Effector memory CD4-positive, alpha-beta T cell (primary cell): ENCODE data around the gene MTHFSD.

Experiments
- DNase-seq, 3 donors: peaks; one replicate each; pipeline ENCODE4 v3.0.0-alpha.2; 2020
- H3K27ac ChIP-seq: 2 replicates; pipeline ENCODE4 v1.7.0; 2013; ENCODE audit warnings: mild to moderate bottlenecking, low read length, moderate library complexity; ENCODE audit not compliant: insufficient read depth, poor library complexity, severe bottlenecking
- H3K27me3 ChIP-seq: replicated peaks from 2 replicates; pipeline ENCODE4 v1.7.0; 2013; ENCODE audit warnings: mild to moderate bottlenecking, low read length; ENCODE audit not compliant: insufficient read depth, control insufficient read depth, poor library complexity, severe bottlenecking
- H3K36me3 ChIP-seq: 2 replicates; pipeline ENCODE4 v1.7.0; 2013; ENCODE audit warnings: mild to moderate bottlenecking, low read length, moderate library complexity; ENCODE audit not compliant: control insufficient read depth, insufficient read depth
- H3K4me1 ChIP-seq: 2 replicates; pipeline ENCODE4 v1.7.0; 2013; ENCODE audit warnings: low read length, mild to moderate bottlenecking; ENCODE audit not compliant: control insufficient read depth, insufficient read depth, poor library complexity, severe bottlenecking
- H3K4me3 ChIP-seq: 2 replicates; pipeline ENCODE4 v1.7.0; 2013; ENCODE audit warnings: low read length, low read depth, mild to moderate bottlenecking; ENCODE audit not compliant: insufficient read depth, poor library complexity, severe bottlenecking
- H3K9me3 ChIP-seq: 2 replicates; pipeline ENCODE4 v1.7.0; 2013; ENCODE audit warnings: mild to moderate bottlenecking, low read length, moderate library complexity; ENCODE audit not compliant: control insufficient read depth

The MTHFSD gene

DNA sequence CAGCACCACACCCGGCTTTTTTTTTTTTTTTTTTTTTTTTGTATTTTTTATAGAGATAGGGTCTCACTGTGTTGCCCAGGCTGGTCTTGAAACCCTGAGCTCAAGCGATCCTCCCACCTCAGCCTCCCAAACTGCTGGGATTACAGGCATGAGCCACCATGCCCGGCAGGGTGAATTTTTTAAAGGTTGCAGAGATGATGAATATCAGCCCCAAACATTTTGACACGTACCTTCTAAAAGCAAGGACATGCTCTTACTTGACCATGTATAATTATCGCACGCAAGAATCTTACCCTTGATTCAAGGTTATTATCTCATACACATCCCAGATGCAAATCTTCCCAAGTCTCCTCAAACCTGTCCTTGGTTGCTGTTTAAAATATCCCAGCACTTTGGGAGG is 7.3 kb upstream of the MTHFSD start:
- DNase-seq = no peak
- Histone ChIP-seq H3K27me3 (peaks cover 35% of the 10 kb centered on the region), H3K36me3 (no peaks in the 10 kb centered on the region), H3K4me3 (no peak overlapping the region), H3K9me3 (no peaks in the 10 kb centered on the region), H3K27ac (no peak overlapping the region), H3K4me1 (peaks cover 19% of the 10 kb centered on the region)

DNA sequence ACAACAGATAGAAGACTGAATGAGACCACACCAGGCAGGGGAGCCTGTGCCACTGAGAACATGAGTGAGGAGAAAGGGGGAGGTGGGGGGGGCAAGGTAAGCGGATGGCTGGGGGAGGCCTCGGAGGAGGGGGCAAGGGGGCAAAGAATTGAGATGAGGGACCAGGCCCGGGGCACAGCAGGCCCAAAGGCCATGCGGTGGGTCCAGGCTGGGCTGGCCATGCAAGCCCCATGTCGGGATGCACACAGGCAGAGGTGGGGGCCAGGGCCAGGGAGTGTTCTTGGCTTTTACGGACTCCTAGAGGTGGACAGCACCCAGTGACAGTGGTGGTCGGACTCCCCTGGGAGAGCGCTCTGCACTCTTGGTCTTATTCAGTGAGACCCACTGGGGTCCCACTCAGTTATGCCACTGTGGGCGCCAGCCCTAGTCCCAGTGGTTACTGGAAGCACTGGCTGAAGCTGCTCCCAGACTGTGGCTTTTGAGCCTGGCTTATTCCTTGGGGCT is 4.8 kb upstream of the MTHFSD start:
- Histone ChIP-seq H3K4me1 (peaks cover 14% of the 10 kb centered on the region), H3K27me3 (peaks cover 15% of the 10 kb centered on the region)

DNA sequence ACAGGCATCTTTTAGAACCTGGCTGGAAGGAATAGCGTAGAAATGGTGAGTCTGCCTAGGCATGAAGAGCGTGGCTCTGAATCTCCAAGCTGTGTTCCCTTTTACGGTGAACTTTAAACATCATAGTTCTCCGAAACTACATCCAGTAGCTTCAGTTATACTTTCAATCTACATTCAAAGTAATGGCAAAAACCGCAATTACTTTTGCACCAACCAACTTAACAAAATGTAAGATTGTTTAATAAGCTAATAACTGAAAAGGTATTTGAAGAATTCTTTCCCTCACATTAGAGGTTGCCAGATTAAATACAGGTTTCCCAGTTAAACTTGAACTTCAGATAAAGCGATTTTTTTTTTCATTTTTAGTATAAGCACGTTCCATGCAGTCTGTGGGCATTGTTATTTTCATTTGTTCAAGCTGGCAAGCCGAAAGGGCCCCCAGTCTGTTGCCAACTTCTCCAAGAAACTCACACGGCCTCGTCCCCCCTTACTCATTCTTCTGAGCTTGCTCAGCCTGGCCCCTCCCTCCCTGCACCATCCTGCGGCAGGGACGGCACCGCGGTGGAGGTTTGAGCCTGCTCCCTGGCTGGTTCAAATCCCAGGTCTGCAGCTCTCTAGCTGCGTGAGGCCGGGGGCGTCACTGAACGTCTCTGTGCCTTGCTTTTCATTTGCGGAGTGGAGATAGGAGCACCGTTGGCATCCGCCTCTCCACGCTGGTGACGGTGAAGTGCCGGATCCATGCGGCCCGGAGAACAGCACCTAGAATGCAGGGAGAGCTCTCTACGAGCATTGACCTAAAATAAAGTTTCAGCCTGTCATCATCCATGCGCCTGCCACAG is 3.5 kb upstream of the MTHFSD start:
- H3K36me3 ChIP-seq = no peaks in the 10 kb centered on the region
- peaks cover 6% of the 10 kb centered on the region for H3K4me1 ChIP-seq
- DNase-seq = no peak
- no peak overlapping the region for H3K27ac ChIP-seq
- H3K9me3 ChIP-seq = no peaks in the 10 kb centered on the region
- no peak overlapping the region for H3K4me3 ChIP-seq
- peaks cover 9% of the 10 kb centered on the region for H3K27me3 ChIP-seq

More for the DNA sequence above, 4.8 kb upstream of the MTHFSD start:
- H3K27ac ChIP-seq = no peak overlapping the region
- no peaks in the 10 kb centered on the region for H3K9me3 ChIP-seq
- H3K36me3 ChIP-seq = no peaks in the 10 kb centered on the region
- DNase-seq = no peak
- no peak overlapping the region for H3K4me3 ChIP-seq

DNA sequence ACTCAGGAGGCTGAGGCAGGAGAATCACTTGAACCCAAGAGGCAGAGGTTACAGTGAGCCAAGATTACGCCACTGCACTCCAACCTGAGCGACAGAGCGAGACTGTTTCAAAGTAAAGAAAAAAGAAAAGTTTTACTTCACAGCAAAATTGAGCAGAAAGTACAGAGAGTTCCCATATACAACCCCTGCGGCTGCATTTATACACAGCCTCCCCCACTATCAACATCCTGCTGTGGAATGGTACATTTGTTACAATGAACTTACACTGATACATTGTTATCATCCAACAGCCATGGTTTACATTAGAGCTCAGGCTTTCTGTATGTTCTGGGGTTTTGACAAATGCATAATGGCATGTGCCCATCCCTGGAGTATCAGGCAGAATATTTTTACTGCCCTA is 2.6 kb upstream of the MTHFSD start:
- no peak overlapping the region for H3K4me3 ChIP-seq
- peaks cover 9% of the 10 kb centered on the region for H3K27me3 ChIP-seq
- H3K9me3 ChIP-seq = no peaks in the 10 kb centered on the region
- no peak overlapping the region for H3K27ac ChIP-seq
- H3K4me1 ChIP-seq = peaks cover 6% of the 10 kb centered on the region
- no peaks in the 10 kb centered on the region for H3K36me3 ChIP-seq
- DNase-seq = no peak

DNA sequence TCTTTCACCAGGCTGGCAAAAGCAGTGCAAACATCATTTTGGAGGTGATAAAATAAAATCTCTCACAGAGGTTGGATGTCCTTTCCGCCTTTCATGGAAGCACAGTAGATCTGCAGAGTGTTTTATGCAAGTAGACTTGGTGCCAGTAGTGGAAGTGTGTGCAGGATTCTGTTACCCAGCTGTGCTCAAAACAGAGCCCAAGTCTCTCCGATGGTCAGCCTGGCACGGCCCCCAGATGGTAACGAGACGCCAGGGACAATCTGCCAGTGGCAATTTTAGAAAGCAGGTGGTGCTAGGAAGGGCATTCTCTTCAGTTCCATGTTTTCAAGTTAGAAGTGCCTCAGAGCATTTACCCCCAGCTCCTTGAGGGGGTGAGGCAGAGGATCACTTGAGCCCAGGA is 1.5 kb upstream of the MTHFSD start:
- peaks cover 9% of the 10 kb centered on the region for H3K27me3 ChIP-seq
- DNase-seq = no peak
- no peaks in the 10 kb centered on the region for H3K36me3 ChIP-seq
- H3K4me1 ChIP-seq = peaks cover 6% of the 10 kb centered on the region
- no peak overlapping the region for H3K27ac ChIP-seq
- no peak overlapping the region for H3K4me3 ChIP-seq
- no peaks in the 10 kb centered on the region for H3K9me3 ChIP-seq

DNA sequence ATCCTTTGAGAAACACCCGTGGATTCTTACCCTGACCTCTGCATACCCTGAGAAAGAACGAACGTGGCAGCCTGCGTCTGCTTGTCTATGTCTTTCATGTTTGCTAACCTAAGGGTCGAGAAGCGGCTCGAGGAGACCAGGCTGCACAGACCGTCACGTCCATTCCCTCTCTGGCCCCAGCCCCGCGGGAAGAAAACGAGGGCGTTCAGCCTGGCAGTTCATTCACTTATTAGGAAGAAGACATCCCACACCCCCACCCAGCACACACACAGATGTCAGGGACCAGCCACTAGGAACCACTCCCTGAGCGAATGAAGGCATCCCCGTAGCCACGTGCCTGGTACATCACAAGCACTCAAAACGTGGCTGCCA is 655 bp upstream of the MTHFSD start:
- DNase-seq = no peak
- Histone ChIP-seq H3K27me3 (peaks cover 6% of the 10 kb centered on the region), H3K4me1 (peaks cover 6% of the 10 kb centered on the region), H3K9me3 (no peaks in the 10 kb centered on the region), H3K4me3 (peak overlapping the region; percentile 89), H3K27ac (peak overlapping the region; percentile 84), H3K36me3 (no peaks in the 10 kb centered on the region)

DNA sequence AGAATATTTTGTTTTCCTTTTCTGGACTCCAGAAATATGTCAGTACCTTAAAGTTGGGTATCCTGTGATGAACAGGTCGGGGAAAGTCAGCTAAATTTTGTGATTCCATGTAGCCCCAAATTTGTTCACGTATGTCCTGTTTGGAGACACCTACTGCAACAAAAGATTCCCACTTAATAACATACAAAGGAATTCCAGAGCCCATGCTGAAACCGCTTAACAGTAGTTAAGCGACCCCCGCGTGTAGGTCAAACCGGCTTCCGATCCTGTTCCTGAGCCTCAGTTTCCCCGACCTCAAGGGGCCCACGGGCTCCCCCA is 477 bp downstream of the MTHFSD start:
- no peak for DNase-seq
- H3K4me3 ChIP-seq = peak overlapping the region; percentile 89

DNA sequence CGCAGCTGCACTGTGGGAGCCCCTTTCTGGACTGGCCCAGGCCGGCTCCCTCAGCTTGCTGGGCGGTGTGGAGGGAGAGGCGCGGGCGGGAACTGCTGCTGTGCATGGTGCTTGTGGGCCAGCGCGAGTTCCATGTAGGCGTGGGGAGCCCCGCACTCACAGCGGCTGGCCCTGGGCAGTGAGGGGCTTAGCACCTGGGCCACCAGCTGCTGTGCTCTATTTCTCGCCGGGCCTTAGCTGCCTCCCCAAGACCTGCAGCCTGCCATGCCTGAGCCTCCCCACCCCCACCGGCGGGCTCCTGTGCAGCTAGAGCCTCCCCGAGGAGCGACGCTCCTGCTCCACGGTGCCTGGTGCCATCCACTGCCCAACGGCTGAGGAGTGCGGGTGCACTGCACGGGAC is 1.7 kb downstream of the MTHFSD start:
- H3K9me3 ChIP-seq = no peaks in the 10 kb centered on the region
- no peaks in the 10 kb centered on the region for H3K36me3 ChIP-seq
- H3K27me3 ChIP-seq = peaks cover 6% of the 10 kb centered on the region
- peaks cover 6% of the 10 kb centered on the region for H3K4me1 ChIP-seq
- no peak overlapping the region for H3K4me3 ChIP-seq
- no peak overlapping the region for H3K27ac ChIP-seq
- no peak for DNase-seq

More for the DNA sequence above, 477 bp downstream of the MTHFSD start:
- Histone ChIP-seq H3K27me3 (peaks cover 6% of the 10 kb centered on the region), H3K36me3 (no peaks in the 10 kb centered on the region), H3K4me1 (peaks cover 6% of the 10 kb centered on the region), H3K9me3 (no peaks in the 10 kb centered on the region), H3K27ac (peak overlapping the region; percentile 84)

DNA sequence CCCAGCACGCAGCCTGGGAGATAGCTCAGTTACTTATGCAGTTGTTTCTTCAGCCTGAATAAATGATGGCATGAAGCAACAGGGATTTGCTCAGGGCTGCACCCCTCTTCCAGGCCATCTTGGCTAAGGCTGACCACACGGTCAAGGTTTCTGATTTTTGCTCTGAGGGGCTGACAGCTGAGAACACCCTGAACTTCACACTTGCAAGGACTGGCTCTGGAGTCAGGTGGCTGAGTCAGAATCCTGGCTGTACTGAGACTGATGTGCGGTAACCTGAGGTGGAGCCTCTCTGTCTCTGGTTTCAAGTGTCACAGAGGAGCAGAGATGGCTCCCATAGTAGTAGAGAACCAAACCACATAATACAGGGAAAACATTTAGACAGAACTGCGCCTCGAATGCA is 4.8 kb downstream of the MTHFSD start:
- Histone ChIP-seq H3K36me3 (peaks cover 9% of the 10 kb centered on the region), H3K27me3 (no peaks in the 10 kb centered on the region), H3K27ac (no peak overlapping the region), H3K4me1 (peaks cover under 1% of the 10 kb centered on the region), H3K9me3 (no peaks in the 10 kb centered on the region), H3K4me3 (no peak overlapping the region)
- no peak for DNase-seq

DNA sequence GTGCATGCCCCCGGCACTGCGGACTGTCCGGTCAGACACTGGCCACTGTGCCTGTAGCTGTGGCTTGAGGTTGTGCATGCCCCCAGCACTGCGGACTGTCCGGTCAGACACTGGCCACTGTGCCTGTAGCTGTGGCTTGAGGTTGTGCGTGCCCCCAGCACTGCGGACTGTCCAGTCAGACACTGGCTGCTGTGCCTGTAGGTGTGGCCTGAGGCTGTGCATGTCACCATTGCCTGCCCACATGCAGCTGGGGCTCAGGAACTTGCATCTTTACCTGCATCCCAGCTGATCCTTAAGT is 5.2 kb downstream of the MTHFSD start:
- Histone ChIP-seq H3K4me3 (no peak overlapping the region), H3K27me3 (no peaks in the 10 kb centered on the region), H3K4me1 (no peaks in the 10 kb centered on the region), H3K36me3 (peaks cover 13% of the 10 kb centered on the region), H3K9me3 (no peaks in the 10 kb centered on the region), H3K27ac (no peak overlapping the region)
- DNase-seq = no peak
